Prostate gland (tissue), 2 donors: ENCODE measurements around the gene CPSF6. TPM values are rescaled to one million over a fixed set of nuclear protein-coding genes. Genes with fewer than 3 reads are reported as not detected.

Source experiments
- DNase-seq: peaks from one replicate; pipeline ENCODE4 v3.0.0-alpha.2; 2019; ENCODE audit warnings: low spot score
- H3K27ac ChIP-seq, 2 donors: fragments of 200-600 bp; sonication (generic); 2 replicates each; pipeline ENCODE4 v1.5.1; 2017 to 2019
- H3K27me3 ChIP-seq: fragments of 200-600 bp; sonication (generic); replicated peaks from 2 replicates; pipeline ENCODE4 v1.5.1; 2019; ENCODE audit not compliant: insufficient read depth
- H3K36me3 ChIP-seq, 2 donors: fragments of 200-600 bp; sonication (generic); 1 replicate in 1 of 2; 2 replicates in 1 of 2; pipeline versions ENCODE4 v1.5.1 to v1.8.1; 2017 to 2019
- H3K4me1 ChIP-seq: fragments of 200-600 bp; sonication (generic); replicated peaks from 2 replicates; pipeline ENCODE4 v1.5.1; 2019
- H3K4me3 ChIP-seq, 2 donors: fragments of 200-600 bp; sonication (generic); 2 replicates each; pipeline ENCODE4 v1.5.1; 2017 to 2019
- H3K9me3 ChIP-seq: fragments of 200-600 bp; sonication (generic); 2 replicates; pipeline ENCODE4 v1.5.1; 2017
- CTCF ChIP-seq, 4 experiments: fragments of 200-600 bp in 2 of 4; fragments of 450-650 bp in 2 of 4; sonication (generic) in 2 of 4; IDR thresholded peaks; 1 replicate in 3 of 4; 2 replicates in 1 of 4; pipeline ENCODE4 v1.5.1; 2016 to 2019; ENCODE audit warnings: antibody characterized with exemption in 4 of 4, mild to moderate bottlenecking in 2 of 4, moderate library complexity in 2 of 4
- POLR2A ChIP-seq: fragments of 450-650 bp; IDR thresholded peaks from one replicate; pipeline ENCODE4 v1.6.1; 2016; ENCODE audit warnings: antibody characterized with exemption, mild to moderate bottlenecking
- POLR2AphosphoS5 ChIP-seq: sonication (generic); formaldehyde crosslinking; IDR thresholded peaks from one replicate; pipeline ENCODE4 v1.6.1; 2017; ENCODE audit warnings: antibody characterized with exemption
- WGBS: methylation state at CpG from one replicate; pipeline ENCODE4 v1.1.5; 2018; 5-methylcytosine and 5-hydroxymethylcytosine counted together
- intact Hi-C: fragments of 100-400 bp; cut with DNase I; formaldehyde crosslinking; loops from one replicate; pipeline ENCODE4 v1.14.2; 2022
- microRNA counts, 2 donors: library from miRNA; unstranded; fragments of <30 nt; microRNA quantifications; one replicate each; lab custom pipeline; 2016 to 2017
- microRNA-seq: library from miRNA; unstranded; fragments of <30 nt; microRNA quantifications from one replicate; pipeline ENCODE4, GENCODE V29; 2016
- total RNA-seq, 2 donors: library from RNA; depleted of rRNA; stranded (reverse); fragments of >200 nt; gene quantifications; one replicate each; pipeline ENCODE4 v1.1.0, GENCODE V29; 2016

CPSF6 gene
- total RNA-seq, 2 donors from 2014 or later, result 22.5 to 484 TPM

DNA sequence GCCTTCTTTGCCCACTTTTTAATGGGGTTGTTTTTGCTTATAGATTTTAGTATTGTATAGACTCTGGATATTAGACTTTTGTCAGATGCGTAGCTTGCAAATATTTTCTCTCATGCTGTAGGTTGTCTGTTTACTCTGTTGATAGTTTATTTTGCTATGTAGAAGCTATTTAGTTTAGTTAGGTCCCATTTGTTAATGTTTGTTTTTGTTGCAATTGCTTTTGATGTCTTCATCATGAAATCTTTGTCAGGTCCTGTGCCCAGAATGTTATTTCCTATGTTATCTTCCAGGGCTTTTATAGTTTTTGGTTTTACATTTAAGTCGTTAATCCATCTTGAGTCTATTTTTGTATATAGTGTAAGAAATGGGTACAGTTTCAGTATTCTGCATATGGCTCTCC is 78.9 kb downstream of the CPSF6 start:
- no peak for TF ChIP-seq POLR2A
- TF ChIP-seq CTCF (IDR thresholded peaks at IDR 0.05), result no peak
- no peak for TF ChIP-seq POLR2AphosphoS5
- H3K27ac ChIP-seq, result no peak overlapping the region
- no peaks in the 10 kb centered on the region for H3K4me1 ChIP-seq
- WGBS, result 92% methylated on average over 2 of the region's 2 CpGs
- no peak overlapping the region for H3K4me3 ChIP-seq
- intact Hi-C loops, result no loop called here
- no peak for DNase-seq
- no peaks in the 10 kb centered on the region for H3K9me3 ChIP-seq
- H3K36me3 ChIP-seq, result no peaks in the 10 kb centered on the region
- no peaks in the 10 kb centered on the region for H3K27me3 ChIP-seq

- Histone ChIP-seq H3K4me1 (no peaks in the 10 kb centered on the region), H3K27ac (no peak overlapping the region), H3K36me3 (no peaks in the 10 kb centered on the region), H3K4me3 (no peak overlapping the region), H3K9me3 (no peaks in the 10 kb centered on the region), H3K27me3 (no peaks in the 10 kb centered on the region)
- 93% methylated on average over 1 of the region's 1 CpG for WGBS
- no peak for TF ChIP-seq CTCF (IDR thresholded peaks at IDR 0.05)
- TF ChIP-seq POLR2A, result no peak
- TF ChIP-seq POLR2AphosphoS5, result no peak
- intact Hi-C loops, result no loop called here
- no peak for DNase-seq
Measured at GRCh38 chr12:69321351-69321750, 82.0 kb downstream of the CPSF6 start.

MicroRNA genes within 50 kb of the gene (microRNA counts, 767-probe panel; counts per million panel counts)
- 0 to 431 counts per million in 2 donors for microRNA hsa-miR-1279 (lab: Ali Mortazavi, UCI)

Small RNA genes lying within 50 kb of the gene (microRNA-seq; reads per million reads assigned to microRNA genes)
- not detected for gene MIR1279

Other genes with a start within 250 kb of the CPSF6 start
- 10 to 100 TPM; 26.6 to 27.3 TPM for gene LYZ, start 108.8 kb downstream of the CPSF6 start, total RNA-seq
- 10 to 100 TPM; 29.0 to 57.4 TPM for gene YEATS4, start 120.2 kb downstream of the CPSF6 start, total RNA-seq
- gene FRS2, start 230.8 kb downstream of the CPSF6 start, total RNA-seq, result 10 to 100 TPM; 39.5 to 65.6 TPM